K562 (cell line): ENCODE results near the gene LILRA2. TPM values are rescaled to one million over a fixed set of nuclear protein-coding genes. Genes with fewer than 3 reads are reported as not detected.

Experiments used
- MGA ChIP-seq: fragments of 450-650 bp; IDR thresholded peaks from 2 replicates; pipeline ENCODE4 v1.6.1; 2016; ENCODE audit warnings: mild to moderate bottlenecking, moderate library complexity
- ZBTB40 ChIP-seq, 2 experiments: fragments of 450-650 bp in 1 of 2; sonication (generic) in 1 of 2; formaldehyde crosslinking in 1 of 2; IDR thresholded peaks; 2 replicates each; pipeline versions ENCODE4 v1.7.1 to v1.9.0; 2016 to 2022; ENCODE audit warnings: inconsistent platforms in 1 of 2, mild to moderate bottlenecking in 1 of 2, missing genetic modification reagents in 1 of 2
- polyA plus RNA-seq, 8 experiments: library from polyadenylated mRNA; depleted of rRNA in 4 of 8; stranded (reverse) in 5 of 8; unstranded in 3 of 8; fragments of >200 nt; fragmentation: Nextera tagmentation in 2 of 8; fragmentation: Illumina TruSeq in 1 of 8; extraction: Ambion mirVana in 2 of 8; extraction: Trizol in 1 of 8; gene quantifications; 2 replicates each; pipeline versions ENCODE4 v1.2.1 to v1.2.3, GENCODE V29; 2011 to 2014; ENCODE audit warnings: inconsistent platforms in 1 of 8, missing spikeins in 1 of 8
- total RNA-seq, 7 experiments: library from RNA; depleted of rRNA in 6 of 7; stranded (reverse); fragments of >200 nt in 6 of 7; fragmentation: Illumina TruSeq in 2 of 7; extraction: Trizol in 2 of 7; gene quantifications; 2 replicates each; pipeline versions ENCODE4 v1.2.1 to v1.2.3, GENCODE V29; 2011 to 2021; ENCODE audit warnings: low replicate concordance in 1 of 7

LILRA2 gene
- total and polyA plus RNA-seq, 9 of the 15 experiments (the other 6 are each of a cell fraction or from before 2014, with no cell fraction given) = 0.32 to 2.1 (median 0.96) TPM

GRCh38 chr19:54572696-54573311 is 786 bp upstream of the LILRA2 start (continued):
- TF ChIP-seq ZBTB40 (IDR thresholded peaks at IDR 0.05) (no peak), ZBTB40 (CRISPR knock-in tag; IDR thresholded peaks at IDR 0.05) (no peak), MGA (no peak)
